Vagina (tissue), 2 donors: Measurements from ENCODE around the gene LIAS.

Source experiments
- CTCF ChIP-seq, 3 experiments: fragments of 450-650 bp in 2 of 3; fragments of 200-600 bp in 1 of 3; sonication (generic) in 1 of 3; IDR thresholded peaks; one replicate each; pipeline ENCODE4 v1.5.1; 2017 to 2019; ENCODE audit warnings: antibody characterized with exemption in 3 of 3, mild to moderate bottlenecking in 2 of 3, moderate library complexity in 2 of 3
- POLR2A ChIP-seq, 2 donors: fragments of 450-650 bp; IDR thresholded peaks; one replicate each; pipeline ENCODE4 v1.6.1; 2017; ENCODE audit warnings: antibody characterized with exemption in 2 of 2, mild to moderate bottlenecking in 2 of 2, moderate library complexity in 2 of 2
- POLR2AphosphoS5 ChIP-seq, 2 donors: sonication (generic); formaldehyde crosslinking; IDR thresholded peaks; one replicate each; pipeline ENCODE4 v1.9.0; 2017; ENCODE audit warnings: antibody characterized with exemption in 2 of 2, mild to moderate bottlenecking in 2 of 2, low read depth in 1 of 2; ENCODE audit not compliant: insufficient read depth in 1 of 2

GRCh38 chr4:39452153-39452859 is 6.5 kb upstream of the LIAS start:
- TF ChIP-seq CTCF (IDR thresholded peaks at IDR 0.05) = no peak
- no peak for TF ChIP-seq POLR2A (IDR thresholded peaks at IDR 0.05)
- TF ChIP-seq POLR2AphosphoS5 (IDR thresholded peaks at IDR 0.05; ENCODE audit: insufficient read depth in 1 of 2, low read depth in 1 of 2) = no peak
